Endothelial cell of umbilical vein (primary cell): ENCODE data around the gene FYB1. TPM values are rescaled to one million over a fixed set of nuclear protein-coding genes. Genes with fewer than 3 reads are reported as not detected.

Experiments used
- BruUV-seq: library from RNA; stranded (reverse); fragments of 400-500 nt; replicated peaks from 2 replicates; lab custom pipeline; 2021; lab: Mats Ljungman, UMichigan
- CTCF ChIA-PET: fragments of 300-600, 350-600 bp; sonication (Branson Sonifier 250); formaldehyde crosslinking; loops from one replicate; lab custom pipeline; 2021; ENCODE audit warnings: antibody characterized with exemption, inconsistent platforms; lab: Charles Lee
- POLR2A ChIA-PET: fragments of 300-600, 350-600 bp; sonication (Branson Sonifier 250); formaldehyde crosslinking; loops from one replicate; lab custom pipeline; 2021; ENCODE audit warnings: antibody characterized with exemption, inconsistent platforms; lab: Charles Lee
- DNase-seq: peaks from one replicate; pipeline ENCODE4 v3.0.0-alpha.2; 2011; ENCODE audit warnings: low read depth, low spot score
- FAIRE-seq: peaks from 2 replicates; lab custom pipeline; 2011; peaks lifted over from hg19 to GRCh38; lab: Jason Lieb, UNC
- H2AFZ ChIP-seq: 2 replicates; pipeline ENCODE4 v1.6.0; 2012; ENCODE audit warnings: low read depth, low read length, control low read depth, inconsistent platforms
- H3K27ac ChIP-seq: 2 replicates; pipeline ENCODE4 v1.5.1; 2011; ENCODE audit warnings: low read depth, mild to moderate bottlenecking, control low read depth, low read length, moderate library complexity; ENCODE audit not compliant: insufficient read depth
- H3K27me3 ChIP-seq, 2 experiments: 2 replicates each; pipeline versions ENCODE4 v1.6.0 to v1.6.1; 2011; ENCODE audit warnings: low read length in 2 of 2, mixed read lengths in 1 of 2; ENCODE audit not compliant: control insufficient read depth in 2 of 2, insufficient read depth in 2 of 2
- H3K36me3 ChIP-seq, 2 experiments: 2 replicates in 1 of 2; 3 replicates in 1 of 2; pipeline ENCODE4 v1.5.1; 2011; ENCODE audit warnings: low read length in 2 of 2, mild to moderate bottlenecking in 1 of 2, moderate library complexity in 1 of 2; ENCODE audit not compliant: control insufficient read depth in 2 of 2, insufficient read depth in 2 of 2; ENCODE audit errors: extremely low read depth in 1 of 2
- H3K4me1 ChIP-seq: 3 replicates; pipeline ENCODE4 v1.5.1; 2011; ENCODE audit warnings: mild to moderate bottlenecking, low read length; ENCODE audit not compliant: control insufficient read depth, insufficient read depth; ENCODE audit errors: extremely low read depth
- H3K4me2 ChIP-seq: 2 replicates; pipeline ENCODE4 v1.6.1; 2011; ENCODE audit warnings: low read length, control low read depth, mixed read lengths; ENCODE audit not compliant: insufficient read depth
- H3K4me3 ChIP-seq, 3 experiments: fragments of 200-600 bp in 1 of 3; sonication (generic), shearing (Covaris generic) in 1 of 3; replicated peaks in 1 of 3; 2 replicates each; pipeline ENCODE4 v1.5.1; 2011 to 2016; ENCODE audit warnings: control low read depth in 3 of 3, low read length in 3 of 3, mild to moderate bottlenecking in 2 of 3, inconsistent platforms in 1 of 3, low read depth in 1 of 3, moderate library complexity in 1 of 3; ENCODE audit not compliant: insufficient read depth in 1 of 3
- H3K79me2 ChIP-seq: 2 replicates; pipeline ENCODE4 v1.6.0; 2012; ENCODE audit warnings: low read length, inconsistent platforms; ENCODE audit not compliant: control insufficient read depth, insufficient read depth
- H3K9ac ChIP-seq: replicated peaks from 2 replicates; pipeline ENCODE3; 2011; ENCODE audit warnings: low read length, control low read depth; ENCODE audit not compliant: insufficient read depth; ENCODE audit errors: extremely low read depth
- H3K9me1 ChIP-seq: replicated peaks from 3 replicates; pipeline ENCODE4 v1.6.0; 2011; ENCODE audit warnings: mild to moderate bottlenecking, low read length; ENCODE audit not compliant: control insufficient read depth, insufficient read depth; ENCODE audit errors: extremely low read depth
- H3K9me3 ChIP-seq: replicated peaks from 2 replicates; pipeline ENCODE4 v1.5.1; 2012; ENCODE audit warnings: low read length, inconsistent platforms; ENCODE audit not compliant: control insufficient read depth, insufficient read depth
- H4K20me1 ChIP-seq: replicated peaks from 2 replicates; pipeline ENCODE3; 2011; ENCODE audit warnings: mild to moderate bottlenecking, low read length; ENCODE audit not compliant: control insufficient read depth, insufficient read depth; ENCODE audit errors: extremely low read depth
- EZH2 ChIP-seq: IDR thresholded peaks from 2 replicates; pipeline ENCODE4 v1.6.1; 2012; ENCODE audit warnings: borderline replicate concordance, low read depth, mild to moderate bottlenecking, moderate library complexity, low read length, inconsistent platforms; ENCODE audit not compliant: severe bottlenecking
- FOS ChIP-seq: IDR thresholded peaks from 2 replicates; pipeline ENCODE4 v1.6.1; 2011; ENCODE audit warnings: mild to moderate bottlenecking, low read length, moderate library complexity, borderline replicate concordance; ENCODE audit not compliant: insufficient read depth
- GATA2 ChIP-seq: IDR thresholded peaks from 2 replicates; pipeline ENCODE4 v1.7.0; 2011; ENCODE audit warnings: low read depth, mild to moderate bottlenecking, moderate library complexity, mixed read lengths, low read length; ENCODE audit not compliant: insufficient read length, insufficient read depth
- JUN ChIP-seq: IDR thresholded peaks from 2 replicates; pipeline ENCODE4 v1.6.1; 2011; ENCODE audit warnings: borderline replicate concordance, low read depth; ENCODE audit not compliant: insufficient read length, insufficient read depth
- MYC ChIP-seq: IDR thresholded peaks from one replicate; pipeline ENCODE4 v1.6.1; 2011; ENCODE audit warnings: mild to moderate bottlenecking, low read depth, low read length
- POLR2A ChIP-seq: IDR thresholded peaks from 2 replicates; pipeline ENCODE4 v1.6.1; 2012; ENCODE audit warnings: low read depth, mild to moderate bottlenecking, control low read depth, low read length
- POLR2AphosphoS5 ChIP-seq: IDR thresholded peaks from 2 replicates; pipeline ENCODE4 v1.6.1; 2012; ENCODE audit warnings: low read depth, mild to moderate bottlenecking, control low read depth, low read length, moderate library complexity; ENCODE audit not compliant: insufficient read depth
- dilution Hi-C: fragments of 300-500 bp; cut with MboI; formaldehyde crosslinking; loops from one replicate; pipeline ENCODE4 v1.15.0; 2019; ENCODE audit warnings: low sequenced_read_pairs; ENCODE audit not compliant: extremely low pct_ligation_motif_present
- intact Hi-C: fragments of 100-400 bp; cut with micrococcal nuclease; formaldehyde crosslinking; loops from one replicate; pipeline ENCODE4 v1.10.0; 2022
- polyA plus RNA-seq, 4 experiments: library from polyadenylated mRNA; depleted of rRNA in 3 of 4; stranded (reverse) in 3 of 4; unstranded in 1 of 4; fragments of >200 nt; gene quantifications; 2 replicates each; pipeline versions ENCODE4 v1.2.1 to v1.2.3, GENCODE V29; 2011 to 2012; ENCODE audit warnings: missing spikeins in 1 of 4
- total RNA-seq: library from RNA; stranded (reverse); gene quantifications from 2 replicates; pipeline ENCODE4 v1.2.3, GENCODE V29; 2021
- TF ChIP-seq, protein P1 (sequence below), 2 donors: IDR thresholded peaks; 1 replicate in 1 of 2; 2 replicates in 1 of 2; pipeline ENCODE4 v1.5.1; 2011; ENCODE audit warnings: low read length in 2 of 2, mild to moderate bottlenecking in 2 of 2, moderate library complexity in 2 of 2, control low read depth in 1 of 2, inconsistent platforms in 1 of 2, low read depth in 1 of 2; ENCODE audit not compliant: insufficient read depth in 1 of 2; ENCODE audit errors: extremely low read depth in 1 of 2
- TF ChIP-seq, protein P2 (sequence below): IDR thresholded peaks from 2 replicates; pipeline ENCODE4 v1.6.1; 2011; ENCODE audit not compliant: insufficient read depth, insufficient read length

Gene FYB1
- total and polyA plus RNA-seq, 2 donors (not counting 3 experiments of a cell fraction or from before 2014, with no cell fraction given) = 0.44 TPM; not detected in 1

DNA sequence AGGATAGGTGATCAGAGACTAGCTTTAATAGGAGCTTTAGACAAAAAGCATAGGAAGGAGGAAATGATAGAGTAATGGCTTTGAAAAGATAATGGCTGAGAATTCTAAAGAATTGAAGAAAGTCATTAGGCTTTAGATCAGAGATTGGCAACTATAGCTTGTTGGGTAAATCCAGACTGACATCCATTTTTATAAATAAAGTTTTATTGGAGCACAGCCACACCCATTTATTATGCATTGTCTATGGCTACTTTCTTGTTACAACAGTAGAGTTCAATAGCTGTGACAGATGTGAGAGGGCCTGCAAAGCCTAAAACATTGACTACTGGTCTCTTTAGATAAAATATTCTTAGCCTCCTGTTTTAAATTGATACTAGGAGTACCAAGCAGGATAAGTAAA is 40.7 kb upstream of the FYB1 start:
- Histone ChIP-seq H3K9me1 (no peaks in the 10 kb centered on the region), H3K4me3 (no peak overlapping the region), H3K4me2 (no peak overlapping the region), H3K27ac (no peak overlapping the region), H4K20me1 (no peaks in the 10 kb centered on the region), H3K79me2 (no peaks in the 10 kb centered on the region), H3K27me3 (peaks cover 0 to 2% of the 10 kb centered on the region in 2 experiments), H3K36me3 (no peaks in the 10 kb centered on the region), H3K4me1 (no peaks in the 10 kb centered on the region), H3K9me3 (no peaks in the 10 kb centered on the region), H3K9ac (no peak overlapping the region), H2AFZ (no peak overlapping the region)
- dilution Hi-C loops = no loop called here
- intact Hi-C loops = no loop called here
- CTCF ChIA-PET = interaction anchor here (1.0 to 1.8 kb wide), 3 partner anchors 43 to 180 kb away, joined by 3 to 9 read pairs (median 3); no protein-coding TSS in a partner anchor
- no TSS peak for BruUV-seq
- TF ChIP-seq POLR2AphosphoS5 (no peak), EZH2 (no peak), POLR2A (no peak), MYC (no peak), JUN (no peak), FOS (no peak), GATA2 (no peak)
- TF ChIP-seq, protein P1, sequence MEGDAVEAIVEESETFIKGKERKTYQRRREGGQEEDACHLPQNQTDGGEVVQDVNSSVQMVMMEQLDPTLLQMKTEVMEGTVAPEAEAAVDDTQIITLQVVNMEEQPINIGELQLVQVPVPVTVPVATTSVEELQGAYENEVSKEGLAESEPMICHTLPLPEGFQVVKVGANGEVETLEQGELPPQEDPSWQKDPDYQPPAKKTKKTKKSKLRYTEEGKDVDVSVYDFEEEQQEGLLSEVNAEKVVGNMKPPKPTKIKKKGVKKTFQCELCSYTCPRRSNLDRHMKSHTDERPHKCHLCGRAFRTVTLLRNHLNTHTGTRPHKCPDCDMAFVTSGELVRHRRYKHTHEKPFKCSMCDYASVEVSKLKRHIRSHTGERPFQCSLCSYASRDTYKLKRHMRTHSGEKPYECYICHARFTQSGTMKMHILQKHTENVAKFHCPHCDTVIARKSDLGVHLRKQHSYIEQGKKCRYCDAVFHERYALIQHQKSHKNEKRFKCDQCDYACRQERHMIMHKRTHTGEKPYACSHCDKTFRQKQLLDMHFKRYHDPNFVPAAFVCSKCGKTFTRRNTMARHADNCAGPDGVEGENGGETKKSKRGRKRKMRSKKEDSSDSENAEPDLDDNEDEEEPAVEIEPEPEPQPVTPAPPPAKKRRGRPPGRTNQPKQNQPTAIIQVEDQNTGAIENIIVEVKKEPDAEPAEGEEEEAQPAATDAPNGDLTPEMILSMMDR (IDR thresholded peaks at IDR 0.05; ENCODE audit: extremely low read depth in 1 of 2, insufficient read depth in 1 of 2, low read depth in 1 of 2, low read length in 2 of 2) = no peak
- TF ChIP-seq, protein P2, sequence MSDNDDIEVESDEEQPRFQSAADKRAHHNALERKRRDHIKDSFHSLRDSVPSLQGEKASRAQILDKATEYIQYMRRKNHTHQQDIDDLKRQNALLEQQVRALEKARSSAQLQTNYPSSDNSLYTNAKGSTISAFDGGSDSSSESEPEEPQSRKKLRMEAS = no peak
- DNase-seq (no peak), FAIRE-seq (no peak)
- POLR2A ChIA-PET = no interaction called here
